Lung (tissue), 12 donors: ENCODE results near the gene NGEF. TPM values are rescaled to one million over a fixed set of nuclear protein-coding genes. Genes with fewer than 3 reads are reported as not detected.

ENCODE experiments used
- ATAC-seq: fragments of 200-7000 bp; cut with Tn5 transposase; one replicate; pipeline ENCODE4 v1.9.1; 2020; ENCODE audit warnings: moderate number of reproducible peaks; ENCODE audit not compliant: insufficient read depth, low FRiP score
- DNase-seq, 3 donors: peaks; one replicate each; pipeline ENCODE4 v3.0.0-alpha.2; 2013 to 2017
- H3K27ac ChIP-seq, 2 donors: one replicate each; pipeline ENCODE4 v1.5.1; 2013; ENCODE audit warnings: mild to moderate bottlenecking in 2 of 2, moderate library complexity in 2 of 2, control low read depth in 1 of 2, inconsistent platforms in 1 of 2, low read depth in 1 of 2, low read length in 1 of 2
- H3K27me3 ChIP-seq, 3 donors: one replicate each; pipeline ENCODE4 v1.5.1; 2013; ENCODE audit warnings: low read length in 2 of 3; ENCODE audit not compliant: control insufficient read depth in 3 of 3, insufficient read depth in 3 of 3
- H3K36me3 ChIP-seq, 4 donors: one replicate each; pipeline ENCODE4 v1.5.1; 2013; ENCODE audit warnings: low read length in 4 of 4, mild to moderate bottlenecking in 1 of 4, moderate library complexity in 1 of 4; ENCODE audit not compliant: control insufficient read depth in 4 of 4, insufficient read depth in 4 of 4
- H3K4me1 ChIP-seq, 5 donors: one replicate each; pipeline ENCODE4 v1.5.1; 2013; ENCODE audit warnings: low read length in 5 of 5, mild to moderate bottlenecking in 2 of 5, moderate library complexity in 1 of 5; ENCODE audit not compliant: control insufficient read depth in 5 of 5, insufficient read depth in 5 of 5
- H3K4me3 ChIP-seq: one replicate; pipeline ENCODE4 v1.5.1; 2013; ENCODE audit warnings: mild to moderate bottlenecking, control low read depth, moderate library complexity
- H3K9ac ChIP-seq, 2 donors: one replicate each; pipeline ENCODE4 v1.5.1; 2013; ENCODE audit warnings: low read length in 2 of 2, control low read depth in 1 of 2; ENCODE audit not compliant: insufficient read depth in 1 of 2
- H3K9me3 ChIP-seq, 4 donors: one replicate each; pipeline ENCODE4 v1.5.1; 2013; ENCODE audit warnings: low read length in 3 of 4, mild to moderate bottlenecking in 1 of 4, moderate library complexity in 1 of 4; ENCODE audit not compliant: control insufficient read depth in 4 of 4, insufficient read depth in 3 of 4
- WGBS, 2 donors: extraction: QIAGEN DNeasy Blood & Tissue Kit; methylation state at CpG; one replicate each; pipeline ENCODE4 v1.1.7; 2013; 5-methylcytosine and 5-hydroxymethylcytosine counted together
- polyA plus RNA-seq, 2 donors: library from polyadenylated mRNA; stranded (reverse); fragments of 200-250 nt; gene quantifications; one replicate each; pipeline ENCODE4 v1.2.1, GENCODE V29; 2013
- total RNA-seq, 2 donors: library from RNA; depleted of rRNA in 1 of 2; stranded (reverse); fragments of >200 nt in 1 of 2; gene quantifications; one replicate each; pipeline ENCODE4 v1.2.1, GENCODE V29; 2014 to 2021
- TF ChIP-seq, protein P1 (sequence below): IDR thresholded peaks from 2 replicates; pipeline ENCODE4 v1.5.1; 2012; ENCODE audit warnings: mild to moderate bottlenecking; ENCODE audit errors: control extremely low read depth, extremely low read depth
- donor health status: control.
- donor health status: control.
- donor health status: Bipolar disorder and iron deficiency.
- donor health status: healthy.
- donor health status: DM: yes; HTN: yes; CAD: no.

NGEF gene
- total and polyA plus RNA-seq, 4 donors, result 0.35 to 2.4 (median 1.5) TPM

DNA sequence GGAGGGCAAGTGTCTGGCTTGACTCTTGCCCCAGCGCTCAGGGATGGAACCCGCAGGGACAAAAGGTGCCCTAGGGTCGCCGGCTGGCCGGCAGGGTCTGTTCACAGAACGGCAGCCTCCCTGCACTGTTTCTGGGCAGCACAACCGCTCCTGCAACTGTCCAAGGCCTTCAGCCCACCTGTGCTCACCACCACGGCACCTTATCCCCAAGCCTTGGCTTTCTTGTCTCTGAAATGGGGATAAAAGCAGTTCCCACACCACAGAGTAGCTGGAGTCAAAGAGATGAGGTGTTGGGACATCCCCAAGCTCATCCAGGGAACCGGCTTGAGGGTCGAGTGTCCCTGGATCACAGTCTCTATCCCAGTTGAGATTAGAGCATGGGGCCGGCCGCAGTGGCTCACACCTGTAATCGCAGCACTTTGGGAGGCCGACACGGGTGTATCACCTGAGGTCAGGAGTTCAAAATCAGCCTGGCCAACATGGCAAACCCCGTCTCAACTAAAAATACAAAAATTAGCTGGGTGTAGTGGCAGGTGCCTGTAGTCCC is 138.3 kb downstream of the NGEF start:
- Histone ChIP-seq H3K9ac (no peak overlapping the region), H3K9me3 (no peaks in the 10 kb centered on the region), H3K4me1 (peaks cover 0 to 9% (median 0%) of the 10 kb centered on the region in 5 donors), H3K27ac (no peak overlapping the region), H3K36me3 (no peaks in the 10 kb centered on the region), H3K27me3 (peaks cover 0 to 7% (median 7%) of the 10 kb centered on the region in 3 donors), H3K4me3 (no peak overlapping the region)
- WGBS, 2 donors, result 94 to 96% methylated on average over 16 of the region's 16 CpGs
- DNase-seq, result no peak
- no peak for ATAC-seq
- TF ChIP-seq, protein P1, sequence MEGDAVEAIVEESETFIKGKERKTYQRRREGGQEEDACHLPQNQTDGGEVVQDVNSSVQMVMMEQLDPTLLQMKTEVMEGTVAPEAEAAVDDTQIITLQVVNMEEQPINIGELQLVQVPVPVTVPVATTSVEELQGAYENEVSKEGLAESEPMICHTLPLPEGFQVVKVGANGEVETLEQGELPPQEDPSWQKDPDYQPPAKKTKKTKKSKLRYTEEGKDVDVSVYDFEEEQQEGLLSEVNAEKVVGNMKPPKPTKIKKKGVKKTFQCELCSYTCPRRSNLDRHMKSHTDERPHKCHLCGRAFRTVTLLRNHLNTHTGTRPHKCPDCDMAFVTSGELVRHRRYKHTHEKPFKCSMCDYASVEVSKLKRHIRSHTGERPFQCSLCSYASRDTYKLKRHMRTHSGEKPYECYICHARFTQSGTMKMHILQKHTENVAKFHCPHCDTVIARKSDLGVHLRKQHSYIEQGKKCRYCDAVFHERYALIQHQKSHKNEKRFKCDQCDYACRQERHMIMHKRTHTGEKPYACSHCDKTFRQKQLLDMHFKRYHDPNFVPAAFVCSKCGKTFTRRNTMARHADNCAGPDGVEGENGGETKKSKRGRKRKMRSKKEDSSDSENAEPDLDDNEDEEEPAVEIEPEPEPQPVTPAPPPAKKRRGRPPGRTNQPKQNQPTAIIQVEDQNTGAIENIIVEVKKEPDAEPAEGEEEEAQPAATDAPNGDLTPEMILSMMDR, result no peak

DNA sequence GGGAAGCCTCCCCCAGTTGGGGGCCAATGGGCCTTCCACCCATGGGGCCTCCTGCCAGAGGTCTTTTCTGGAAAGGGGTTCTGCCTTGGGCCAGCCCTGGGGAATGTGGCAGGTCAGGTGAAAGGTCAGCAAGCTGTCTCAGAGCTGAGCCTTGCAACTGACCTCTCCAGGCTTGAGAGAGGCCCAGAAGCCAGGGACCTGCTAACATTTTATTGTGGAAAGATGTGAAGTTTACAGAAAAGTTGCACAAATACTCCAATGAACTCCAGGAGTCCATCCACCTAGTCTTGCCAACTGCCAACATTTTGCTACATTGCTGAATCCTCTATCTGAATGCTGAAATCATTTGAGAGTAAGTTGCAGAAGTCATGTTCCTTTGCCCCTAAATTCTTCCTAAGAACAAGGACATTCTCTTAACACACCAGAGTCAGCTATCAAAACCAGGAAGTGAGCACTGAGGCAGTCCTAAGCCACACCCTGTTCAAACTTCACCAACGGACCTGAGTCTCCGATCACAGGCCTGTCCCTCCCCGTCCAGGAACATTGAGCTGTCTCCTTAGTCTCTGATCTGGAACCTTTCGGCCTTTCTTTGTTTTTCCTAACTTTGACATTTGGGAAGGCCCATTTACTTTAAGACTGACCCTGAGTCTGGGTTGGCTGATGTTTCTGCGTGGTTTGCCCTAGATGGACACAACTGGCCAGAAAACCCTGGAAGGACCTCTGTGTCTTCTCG is 139.0 kb downstream of the NGEF start:
- 62 to 68% methylated on average over 6 of the region's 6 CpGs for WGBS, 2 donors
- DNase-seq, result no peak
- peaks cover 0 to 9% (median 0%) of the 10 kb centered on the region in 5 donors for H3K4me1 ChIP-seq

DNA sequence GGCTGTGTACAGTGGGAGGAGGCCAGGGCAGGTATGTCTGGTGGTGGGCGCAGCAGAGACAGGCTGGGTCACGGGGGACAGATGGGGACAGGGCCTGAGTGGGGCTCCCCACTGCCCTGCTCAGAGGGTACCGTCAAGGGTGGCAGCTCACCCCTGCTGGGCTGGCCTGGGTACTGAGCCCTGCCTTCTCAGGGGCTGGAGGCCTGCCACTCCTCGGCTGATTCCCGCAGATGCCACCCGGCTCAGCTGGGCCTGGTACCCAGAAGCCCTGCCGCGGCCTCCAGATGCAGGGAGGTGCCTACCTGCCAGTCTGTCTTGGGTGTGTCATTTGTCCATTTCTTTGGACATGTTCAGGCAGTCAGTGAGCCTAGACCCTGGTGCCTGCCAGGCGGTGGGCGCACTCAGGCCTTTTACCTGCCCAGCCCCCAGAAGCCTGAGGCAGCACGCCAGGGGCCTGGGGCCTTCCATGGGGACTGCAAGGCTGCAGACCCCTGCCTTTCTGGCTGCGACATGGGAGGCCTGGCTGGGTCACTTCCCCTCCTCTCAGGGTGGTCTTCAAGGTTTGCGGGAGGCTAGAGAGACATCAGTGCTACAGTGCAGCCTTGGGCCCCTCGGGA is 139.7 kb downstream of the NGEF start:
- Histone ChIP-seq H3K4me3 (no peak overlapping the region), H3K4me1 (peaks cover 0 to 9% (median 0%) of the 10 kb centered on the region in 5 donors), H3K27me3 (peaks cover 0 to 7% (median 7%) of the 10 kb centered on the region in 3 donors), H3K27ac (no peak overlapping the region), H3K36me3 (no peaks in the 10 kb centered on the region), H3K9ac (no peak overlapping the region), H3K9me3 (no peaks in the 10 kb centered on the region)
- DNase-seq (no peak), ATAC-seq (no peak)
- WGBS, 2 donors, result 94% methylated on average over 14 of the region's 14 CpGs
- TF ChIP-seq, protein P1, result no peak

More for the DNA sequence above, 139.0 kb downstream of the NGEF start:
- ATAC-seq, result no peak
- H3K27ac ChIP-seq, result no peak overlapping the region
- peaks cover 0 to 7% (median 7%) of the 10 kb centered on the region in 3 donors for H3K27me3 ChIP-seq
- no peak overlapping the region for H3K9ac ChIP-seq
- no peaks in the 10 kb centered on the region for H3K36me3 ChIP-seq
- no peak overlapping the region for H3K4me3 ChIP-seq
- no peaks in the 10 kb centered on the region for H3K9me3 ChIP-seq
- TF ChIP-seq, protein P1, result no peak
